Activated CD8-positive, alpha-beta memory T cell treated with anti-CD3 and anti-CD28 coated beads for 48 hours (primary cell): ENCODE data around the gene SMIM5.
"Not testable (repeated sequence)": the region's sequence is repeated elsewhere in the genome, so short reads cannot be mapped to it uniquely, and the experiment has no call there.

ENCODE experiments used
- DNase-seq, 3 experiments: peaks; one replicate each; pipeline ENCODE4 v3.0.0-alpha.2; 2020; ENCODE audit warnings: low read depth in 2 of 3, low spot score in 2 of 3

SMIM5 gene, protein sequence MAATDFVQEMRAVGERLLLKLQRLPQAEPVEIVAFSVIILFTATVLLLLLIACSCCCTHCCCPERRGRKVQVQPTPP

DNA sequence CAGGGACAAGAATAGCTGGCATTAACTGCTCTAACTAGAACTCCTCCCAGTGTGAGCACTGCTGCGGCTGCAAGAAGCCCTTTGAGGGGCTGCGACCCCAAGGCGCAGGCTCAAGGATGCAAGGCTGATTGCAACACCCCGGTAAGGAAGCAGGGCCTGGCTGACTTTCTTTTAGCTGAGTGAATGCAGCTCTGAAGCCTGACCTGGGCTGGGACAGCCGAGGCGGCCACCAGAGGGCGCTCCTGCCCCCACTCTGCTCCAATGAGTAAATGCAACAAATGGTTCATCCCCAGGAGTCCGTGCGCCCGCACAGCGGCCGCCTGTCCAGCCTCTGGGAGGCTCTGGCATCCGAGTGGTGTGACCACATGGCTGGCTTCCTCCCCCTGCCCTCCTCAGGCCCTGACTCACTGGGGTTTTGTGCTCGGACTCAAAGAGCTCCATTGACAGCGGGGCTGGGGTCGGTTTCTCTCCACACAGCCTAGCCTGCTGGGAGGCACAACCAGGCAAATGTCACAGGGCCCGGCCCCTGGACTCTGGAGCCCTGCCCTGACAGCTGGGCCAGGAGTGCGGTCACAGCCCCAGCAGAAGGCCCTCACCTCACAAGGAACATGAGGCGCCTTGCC is at the start of gene SMIM5:
SMIM5 (plus strand) TSS at position 572 of the 623 bp plus-strand sequence. CDS start 6,768 bp downstream, outside the sequence.
- DNase-seq = peak; percentile 56 to 83 (median 74)

GRCh38 chr17:75584849-75585175 is 48.4 kb upstream of the SMIM5 start:
- DNase-seq = no peak

GRCh38 chr17:75587675-75588595 is 45.3 kb upstream of the SMIM5 start, which contains the start of gene MYO15B:
MYO15B (plus strand) TSS chr17:75587800; CDS start chr17:75588058, 258 bp downstream.
- peak; percentile 32 to 54 (median 36) for DNase-seq

DNA sequence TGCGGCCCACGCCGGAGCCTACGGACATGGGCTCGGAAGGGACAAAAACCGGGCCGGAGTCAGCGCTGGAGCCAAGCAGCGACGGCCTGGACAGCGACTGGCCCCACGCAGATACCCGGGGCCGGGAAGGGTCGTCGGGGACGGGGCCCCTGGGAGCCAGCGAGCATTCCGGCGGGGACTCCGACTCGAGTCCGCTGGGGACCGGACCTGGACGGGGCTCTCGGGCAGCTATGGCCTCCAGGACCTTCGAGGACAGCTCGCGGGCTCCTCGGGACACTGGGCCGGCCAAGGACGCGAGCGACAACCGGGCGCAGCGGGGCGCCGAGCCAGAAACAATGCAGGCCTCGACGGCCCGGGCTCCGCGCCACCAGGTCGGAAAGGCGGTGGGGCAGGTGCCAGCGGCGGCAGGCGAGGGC is 44.6 kb upstream of the SMIM5 start:
- DNase-seq = peak in 1 of 3 experiments; percentile 18

GRCh38 chr17:75589012-75589918 is 44.0 kb upstream of the SMIM5 start:
- peak; percentile 84 to 94 (median 84) for DNase-seq

DNA sequence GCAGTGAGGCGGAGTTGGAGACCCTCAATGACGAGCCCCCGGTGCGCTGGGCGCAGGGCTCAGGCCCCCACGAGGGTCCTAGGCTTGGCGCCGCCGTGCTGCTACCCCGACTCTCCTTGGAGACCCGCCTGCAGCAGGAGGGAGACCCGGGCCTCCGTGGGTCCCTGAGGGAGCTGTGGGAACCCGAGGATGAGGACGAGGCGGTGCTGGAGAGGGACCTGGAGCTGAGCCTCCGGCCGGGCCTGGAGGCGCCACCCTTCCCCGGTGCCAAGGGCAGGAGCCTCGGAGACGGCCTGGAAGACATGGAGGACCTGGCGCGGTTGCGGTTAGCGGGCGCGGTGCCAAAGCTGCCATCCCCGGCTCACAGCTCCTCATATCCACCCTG is 43.3 kb upstream of the SMIM5 start:
- no peak for DNase-seq

DNA sequence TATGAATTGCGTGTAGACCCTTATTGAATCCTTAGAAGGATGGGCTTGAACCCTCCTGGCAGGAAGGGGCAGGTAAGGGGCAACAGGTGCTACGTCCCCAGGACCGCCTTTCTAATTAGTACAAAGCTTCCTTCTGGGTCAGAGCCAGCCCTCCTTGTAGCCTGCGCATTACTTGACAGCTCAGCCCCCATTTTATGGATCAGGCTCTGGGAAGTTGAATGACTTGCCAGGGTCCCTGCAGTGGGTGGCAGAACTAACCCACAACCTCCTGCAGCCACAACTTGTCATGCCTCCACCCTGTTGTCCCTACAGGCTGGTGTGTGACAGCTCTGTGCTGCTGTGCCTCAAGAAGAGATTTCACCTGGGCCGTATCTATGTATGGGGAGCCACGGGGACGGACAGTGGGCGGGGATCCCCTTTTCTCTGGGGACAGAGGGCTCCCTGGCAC is 42.9 kb upstream of the SMIM5 start:
- DNase-seq = no peak

- DNase-seq = no peak
These were observed 42.1 kb upstream of the SMIM5 start for GRCh38 chr17:75590849-75591721.

DNA sequence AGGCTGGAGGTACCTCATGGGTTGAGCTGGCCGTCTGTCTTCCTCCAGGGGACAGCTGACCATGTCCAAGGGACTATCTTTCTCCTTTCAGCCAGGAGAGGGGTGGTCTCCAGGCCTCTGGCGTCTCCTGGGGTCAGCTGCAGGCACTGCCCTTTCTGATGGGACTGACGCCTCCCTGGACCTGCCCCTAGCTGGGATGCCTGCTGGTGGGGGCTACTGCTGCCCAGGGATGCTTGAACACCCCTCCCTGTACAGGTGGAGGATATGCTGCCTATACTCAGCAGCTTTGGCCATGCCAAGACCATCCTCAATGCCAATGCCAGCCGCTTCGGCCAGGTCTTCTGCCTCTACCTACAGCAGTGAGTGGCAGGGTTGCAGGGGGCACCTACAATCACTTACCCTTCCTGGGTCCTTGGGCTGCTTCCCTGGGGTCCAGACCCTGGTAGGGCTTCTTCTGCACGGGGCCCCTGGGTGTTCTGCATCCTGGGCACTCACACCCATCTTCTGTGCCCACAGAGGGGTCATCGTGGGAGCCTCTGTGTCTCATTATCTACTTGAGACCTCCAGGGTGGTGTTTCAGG is 41.4 kb upstream of the SMIM5 start:
- DNase-seq = no peak

GRCh38 chr17:75592348-75593020 is 40.8 kb upstream of the SMIM5 start:
- DNase-seq = no peak

DNA sequence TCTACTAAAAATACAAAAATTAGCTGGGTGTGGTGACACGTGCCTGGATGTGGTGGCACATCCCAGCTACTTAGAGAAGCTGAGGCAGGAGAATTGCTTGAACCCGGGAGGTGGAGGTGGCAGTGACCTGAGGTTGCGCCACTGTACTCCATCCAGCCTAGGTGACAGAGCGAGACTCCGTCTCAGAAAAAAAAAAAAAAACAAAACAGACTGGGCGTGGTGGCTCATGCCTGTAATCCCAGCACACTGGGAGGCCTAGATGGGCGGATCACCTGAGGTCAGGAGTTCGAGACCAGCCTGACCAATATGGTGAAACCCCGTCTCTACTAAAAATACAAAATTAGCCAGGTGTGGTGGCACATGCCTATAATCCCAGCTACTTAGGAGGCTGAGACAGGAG is 39.8 kb upstream of the SMIM5 start:
- not testable (repeated sequence) for DNase-seq

- no peak for DNase-seq
These were observed 38.5 kb upstream of the SMIM5 start for GRCh38 chr17:75594499-75595283.

DNA sequence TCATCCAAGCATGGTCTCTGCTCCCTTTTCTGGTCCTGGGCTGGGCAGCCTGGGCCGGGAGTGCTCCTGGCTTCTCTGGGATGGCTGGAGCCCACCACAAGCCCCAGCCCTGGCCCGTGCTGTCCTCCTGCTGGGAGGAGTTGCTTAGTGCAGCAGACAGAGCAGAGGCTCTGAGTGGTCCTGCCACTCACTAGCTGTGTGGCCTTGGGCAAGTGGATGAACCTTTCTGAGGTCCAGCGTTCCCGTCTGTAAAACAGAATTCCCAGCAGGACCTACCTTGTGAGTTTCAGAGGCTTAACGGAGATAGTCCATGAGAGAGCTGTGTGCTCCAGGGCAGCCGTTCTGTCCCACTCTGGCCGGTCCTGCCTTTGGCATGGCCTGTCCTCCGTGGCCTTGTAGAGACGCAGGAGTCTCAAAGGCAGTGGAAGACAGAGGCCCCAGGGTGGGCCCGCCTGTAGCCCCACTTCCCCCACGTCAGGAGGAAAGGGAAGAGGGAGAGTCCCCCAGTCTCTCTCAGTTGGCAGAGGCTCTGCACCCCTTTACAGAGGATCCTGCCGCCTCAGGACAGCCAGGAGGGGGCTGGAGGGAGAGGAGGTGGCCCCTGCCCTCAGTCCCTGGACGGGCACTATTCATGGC is 37.8 kb upstream of the SMIM5 start:
- DNase-seq = no peak

DNA sequence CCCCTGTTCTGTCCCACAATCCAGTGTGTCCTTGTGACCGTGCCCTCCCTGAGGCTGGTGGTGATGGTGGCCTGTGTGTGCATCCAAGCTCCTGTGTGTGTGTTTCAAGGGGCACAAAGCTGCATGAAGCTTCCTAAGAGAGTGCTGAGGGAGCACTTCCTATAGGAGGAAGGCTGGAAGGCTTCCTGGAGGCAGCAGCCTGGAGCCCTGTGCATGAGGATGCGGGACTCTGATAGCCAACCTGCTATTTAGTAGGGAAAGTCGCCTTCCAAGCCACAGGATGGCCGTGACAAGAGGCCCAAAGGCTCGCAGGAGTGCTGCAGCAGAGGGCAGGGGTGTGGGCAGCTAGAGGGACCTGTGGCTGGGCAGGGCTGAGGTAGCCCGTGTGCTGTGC is 37.3 kb upstream of the SMIM5 start:
- DNase-seq = no peak

DNA sequence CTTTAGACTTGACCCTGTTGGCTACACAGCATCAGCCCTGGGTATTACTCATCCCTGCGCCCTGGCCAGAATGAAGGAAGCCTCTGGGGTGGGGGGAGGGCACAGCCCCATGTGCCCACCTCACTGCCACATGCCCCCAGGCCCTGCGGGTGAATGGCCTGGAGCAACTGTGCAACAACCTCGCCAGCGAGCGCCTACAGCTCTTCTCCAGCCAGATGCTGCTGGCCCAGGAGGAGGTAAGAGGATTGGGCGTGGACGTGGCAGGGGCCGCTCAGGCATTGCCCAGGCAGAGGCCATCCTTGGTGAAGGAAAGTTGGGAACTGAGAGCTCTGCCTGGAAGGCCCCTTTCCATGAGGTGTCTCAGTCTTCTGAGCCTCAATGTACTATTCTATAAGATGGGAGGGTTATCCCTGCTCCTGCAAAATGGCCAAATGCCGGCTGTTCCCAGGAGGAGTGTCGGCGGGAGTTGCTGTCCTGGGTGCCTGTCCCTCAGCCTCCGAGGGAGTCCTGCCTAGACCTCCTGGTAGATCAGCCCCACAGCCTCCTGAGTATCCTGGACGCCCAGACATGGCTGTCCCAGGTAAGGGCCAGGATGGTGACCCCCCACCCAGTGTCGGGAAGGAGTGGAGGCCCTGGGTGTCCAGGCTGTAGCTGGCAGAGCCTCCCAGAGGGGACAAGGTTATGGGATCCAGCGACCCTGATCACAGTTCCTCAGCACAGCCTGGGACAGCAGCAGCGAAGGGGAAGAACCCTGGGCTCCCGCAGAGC is 36.7 kb upstream of the SMIM5 start:
- DNase-seq = no peak

DNA sequence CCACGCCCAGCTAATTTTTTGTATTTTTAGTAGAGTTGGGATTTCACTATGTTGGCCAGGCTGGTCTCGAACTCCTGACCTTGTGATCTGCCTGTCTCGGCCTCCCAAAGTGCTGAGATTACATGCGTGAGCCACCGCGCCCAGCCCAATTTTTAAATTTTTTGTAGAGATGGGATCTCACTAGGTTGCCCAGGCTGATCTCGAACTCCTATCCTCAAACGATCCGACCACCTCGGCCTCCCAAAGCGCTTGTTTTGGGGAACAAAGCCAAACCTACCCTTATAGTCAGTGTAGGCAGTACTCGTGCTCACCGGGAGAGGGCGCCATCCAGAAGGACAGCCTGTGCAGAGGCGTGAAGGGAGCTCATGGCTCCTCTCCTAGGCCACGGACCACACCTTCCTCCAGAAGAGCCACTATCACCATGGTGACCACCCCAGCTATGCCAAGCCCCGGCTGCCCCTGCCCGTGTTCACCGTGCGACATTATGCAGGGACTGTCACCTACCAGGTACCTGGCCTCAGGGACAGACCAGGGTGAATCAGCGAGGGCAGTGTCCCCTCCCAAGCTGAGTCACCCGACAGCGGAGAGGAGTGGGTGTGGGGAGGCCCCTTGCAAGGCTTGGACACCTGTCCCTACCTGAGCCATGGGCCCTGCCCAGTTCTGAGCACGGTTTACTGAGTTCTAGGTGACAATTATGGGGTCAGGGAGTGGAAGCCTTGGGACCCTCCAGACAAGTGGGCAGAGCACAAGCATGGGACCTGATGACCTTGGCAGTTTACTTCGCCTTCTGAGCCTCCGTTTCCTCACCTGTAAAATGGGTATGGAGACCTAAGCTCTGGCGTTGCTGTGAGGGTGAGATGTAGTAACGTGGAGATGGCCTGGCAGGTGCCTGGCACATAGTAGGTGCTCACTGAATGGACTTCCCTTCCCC is 31.9 kb upstream of the SMIM5 start:
- DNase-seq = peak; percentile 29 to 50 (median 30)
